Heart left ventricle (tissue), 16 donors: ENCODE data around the gene PKN1. TPM values are rescaled to one million over a fixed set of nuclear protein-coding genes. Genes with fewer than 3 reads are reported as not detected.

ENCODE experiments used
- ATAC-seq, 4 donors: fragments of 200-7000 bp; cut with Tn5 transposase; one replicate each; pipeline ENCODE4 v1.9.1; 2020 to 2022; ENCODE audit warnings: moderate library complexity in 4 of 4, mild to moderate bottlenecking in 3 of 4, moderate number of reproducible peaks in 1 of 4
- DNase-seq, 5 donors: peaks; one replicate each; pipeline ENCODE4 v3.0.0-alpha.2; 2020
- H3K27ac ChIP-seq, 12 donors: fragments of 200-600 bp; sonication (generic) in 4 of 12; one replicate each; pipeline versions ENCODE4 v1.5.0 to v1.8.0; 2016 to 2022; ENCODE audit warnings: mild to moderate bottlenecking in 2 of 12
- H3K27me3 ChIP-seq, 9 donors: fragments of 200-600 bp; sonication (generic) in 2 of 9; one replicate each; pipeline versions ENCODE4 v1.5.1 to v1.8.0; 2016 to 2022; ENCODE audit warnings: mild to moderate bottlenecking in 3 of 9
- H3K36me3 ChIP-seq, 9 donors: fragments of 200-600 bp; sonication (generic) in 2 of 9; one replicate each; pipeline versions ENCODE4 v1.5.0 to v1.8.0; 2018 to 2022; ENCODE audit warnings: mild to moderate bottlenecking in 2 of 9
- H3K4me1 ChIP-seq, 12 donors: fragments of 200-600 bp; sonication (generic) in 4 of 12; one replicate each; pipeline versions ENCODE4 v1.5.0 to v1.8.0; 2016 to 2022; ENCODE audit warnings: mild to moderate bottlenecking in 3 of 12
- H3K4me3 ChIP-seq, 12 donors: fragments of 200-600 bp; sonication (generic) in 4 of 12; one replicate each; pipeline versions ENCODE4 v1.5.0 to v1.8.0; 2017 to 2022; ENCODE audit warnings: mild to moderate bottlenecking in 9 of 12, moderate library complexity in 4 of 12
- H3K9me3 ChIP-seq, 12 donors: fragments of 200-600 bp; sonication (generic) in 4 of 12; one replicate each; pipeline versions ENCODE4 v1.5.0 to v1.8.0; 2016 to 2022; ENCODE audit warnings: mild to moderate bottlenecking in 1 of 12
- CTCF ChIP-seq, 12 donors: fragments of 200-600 bp; sonication (generic) in 4 of 12; IDR thresholded peaks; one replicate each; pipeline versions ENCODE4 v1.5.0 to v1.8.0; 2018 to 2022; ENCODE audit warnings: antibody characterized with exemption in 12 of 12, mild to moderate bottlenecking in 5 of 12
- POLR2A ChIP-seq, 2 donors: fragments of 450-650 bp; IDR thresholded peaks; one replicate each; pipeline ENCODE4 v1.6.1; 2017; ENCODE audit warnings: antibody characterized with exemption in 2 of 2, mild to moderate bottlenecking in 2 of 2, moderate library complexity in 2 of 2
- WGBS, 4 donors: extraction: QIAGEN DNeasy Blood & Tissue Kit in 2 of 4; methylation state at CpG; one replicate each; pipeline versions ENCODE4 v1.1.5 to v1.1.7; 2013 to 2018; 5-methylcytosine and 5-hydroxymethylcytosine counted together
- intact Hi-C, 10 donors: fragments of 100-400 bp; cut with DNase I; formaldehyde crosslinking; loops; one replicate each; pipeline versions ENCODE4 v1.11.1 to v1.14.2; 2022
- polyA plus RNA-seq, 2 donors: library from polyadenylated mRNA; stranded (reverse); fragments of 200-250 nt; gene quantifications; one replicate each; pipeline ENCODE4 v1.2.3, GENCODE V29; 2013
- total RNA-seq, 9 donors: library from RNA; depleted of rRNA in 2 of 9; stranded (reverse); fragments of >200 nt in 2 of 9; fragmentation: NEBNext Ultra II Directional in 3 of 9; extraction: Animal tissue kit (Norgen Biotek cat#: 25700) in 3 of 9; gene quantifications; one replicate each; pipeline versions ENCODE4 v1.1.0 to v1.2.4, GENCODE V29; 2016 to 2023
- donor health status: ischemic (EF 13 %, LVEDD 7.1; RV severe dilation, severe dysfunction).
- donor health status: healthy with polysubstance abuse.
- donor health status: DM: no; HTN: yes; CAD: no.
- donor health status: DM: no; HTN: no; CAD: no.
- donor health status: ischemic (EF 25% LVEDD 6.9; RV normal size, moderate dysfunction).
- donor health status: ischemic (EF 25% LVEDD 5.7; RV mildly dilated, moderate dysfunction).
- donor health status: healthy.
- donor health status: DM: yes; HTN: yes; CAD: no.
- donor health status: ischemic (EF 35%, LVEDD 5.7; RV mildly dilated, moderate dysfunction).
- donor health status: nonischemic (EF 11% LVEDD 7.7; RV severe dilation, severe dysfunction).
- donor health status: DM: yes; HTN: yes; CAD: no.
- donor health status: PGD.
- donor health status: ischemic (EF 29% LVEDD 5.4; RV normal size, mild dysfunction).
- donor health status: nonischemic (EF 23%, LVEDD 6.1; RV moderate dilation, normal function).

PKN1 gene
- total and polyA plus RNA-seq, 11 donors: 109 to 206 (median 131) TPM

- H3K27ac ChIP-seq: peak overlapping the region in 1 of 12 donors; percentile 17
- ATAC-seq: no peak
- DNase-seq: no peak
- intact Hi-C loops: no loop called here
- H3K4me1 ChIP-seq: peaks cover 0 to 30% (median 3%) of the 10 kb centered on the region in 12 donors
- no peak overlapping the region for H3K4me3 ChIP-seq
- H3K36me3 ChIP-seq: no peaks in the 10 kb centered on the region
- TF ChIP-seq CTCF (IDR thresholded peaks at IDR 0.05): no peak
- TF ChIP-seq POLR2A (IDR thresholded peaks at IDR 0.05): no peak
- no peaks in the 10 kb centered on the region for H3K27me3 ChIP-seq
- no peaks in the 10 kb centered on the region for H3K9me3 ChIP-seq
- WGBS, 4 donors: 70 to 74% (median 71%) methylated on average over 12 of the region's 12 CpGs
Measured at GRCh38 chr19:14507704-14508542, 74.8 kb downstream of the PKN1 start.

DNA sequence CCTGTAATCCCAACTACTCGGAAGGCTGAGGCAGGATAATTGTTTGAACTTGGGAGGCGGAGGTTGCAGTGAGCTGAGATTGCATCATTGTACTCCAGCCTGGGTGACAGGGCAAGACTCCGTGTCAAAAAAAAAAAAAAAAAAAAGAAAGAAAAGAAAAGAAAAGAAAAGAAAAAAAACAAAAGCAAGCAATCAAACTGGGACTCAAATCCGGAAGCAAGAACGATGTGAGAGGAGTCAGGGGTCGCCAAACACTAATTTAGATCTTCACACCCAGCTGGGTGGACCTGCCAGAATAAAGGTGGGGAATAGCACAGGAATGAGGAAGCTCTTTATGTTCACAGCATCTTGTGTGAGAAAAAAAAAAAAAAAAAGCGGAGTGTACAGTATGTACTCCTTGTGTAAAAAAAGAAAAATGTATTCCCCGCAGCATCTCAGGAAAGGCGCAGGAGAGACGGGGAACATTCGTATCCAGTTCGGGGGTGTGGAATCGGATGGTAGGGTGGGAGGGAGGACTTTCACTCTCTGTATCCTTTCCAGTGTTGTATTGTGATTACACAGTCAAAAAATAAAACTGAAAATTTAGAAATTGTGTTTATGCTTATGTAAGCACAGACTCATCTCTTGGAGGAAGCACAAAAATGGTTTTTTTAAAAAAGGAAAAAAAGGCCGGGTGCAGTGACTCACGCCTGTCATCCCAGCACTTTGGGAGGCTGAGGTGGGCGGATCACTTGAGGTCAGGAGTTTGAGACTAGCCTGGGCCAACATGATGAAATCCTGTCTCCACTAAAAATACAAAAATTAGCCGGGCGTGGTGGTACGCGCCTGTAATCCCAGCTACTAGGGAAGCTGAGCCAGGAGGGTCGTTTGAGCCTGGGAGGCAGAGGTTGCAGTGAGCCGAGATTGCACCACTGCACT is 77.5 kb downstream of the PKN1 start:
- DNase-seq (peak in 1 of 5 donors; percentile 63), ATAC-seq (peak; percentile 29 to 59 (median 53))
- no peaks in the 10 kb centered on the region for H3K27me3 ChIP-seq
- peaks cover 0 to 43% (median 23%) of the 10 kb centered on the region in 12 donors for H3K4me1 ChIP-seq
- H3K27ac ChIP-seq: peak overlapping the region in 10 of 12 donors; percentile 7 to 73 (median 42)
- no peaks in the 10 kb centered on the region for H3K9me3 ChIP-seq
- 65 to 73% (median 67%) methylated on average over 22 of the region's 22 CpGs for WGBS, 4 donors
- peak overlapping the region in 6 of 12 donors; percentile 1 to 24 (median 20) for H3K4me3 ChIP-seq
- peaks cover 2 to 25% (median 17%) of the 10 kb centered on the region in 9 donors for H3K36me3 ChIP-seq
- TF ChIP-seq POLR2A (IDR thresholded peaks at IDR 0.05) (no peak), CTCF (IDR thresholded peaks at IDR 0.05) (no peak)
- intact Hi-C loops: no loop called here

- Histone ChIP-seq H3K4me1 (peaks cover 0 to 49% (median 29%) of the 10 kb centered on the region in 12 donors), H3K27ac (peak overlapping the region in 6 of 12 donors; percentile 7 to 73 (median 56)), H3K4me3 (peak overlapping the region in 2 of 12 donors; percentile 23), H3K36me3 (peaks cover 2 to 32% (median 23%) of the 10 kb centered on the region in 9 donors), H3K27me3 (no peaks in the 10 kb centered on the region), H3K9me3 (no peaks in the 10 kb centered on the region)
- no peak for TF ChIP-seq CTCF (IDR thresholded peaks at IDR 0.05)
- TF ChIP-seq POLR2A (IDR thresholded peaks at IDR 0.05): no peak
- intact Hi-C loops: no loop called here
- WGBS, 4 donors: 88 to 92% (median 91%) methylated on average over 4 of the region's 4 CpGs
- ATAC-seq: no peak
- no peak for DNase-seq
Measured at GRCh38 chr19:14511229-14511593, 78.1 kb downstream of the PKN1 start.
